Astrocyte of the hippocampus (primary cell): ENCODE data around the gene PPP1R15B.
"Not testable (repeated sequence)": the region's sequence is repeated elsewhere in the genome, so short reads cannot be mapped to it uniquely, and the experiment has no call there.

Source experiments
- DNase-seq: peaks from one replicate; pipeline ENCODE4 v3.0.0; 2011; ENCODE audit warnings: low read depth, low spot score

Gene PPP1R15B

DNA sequence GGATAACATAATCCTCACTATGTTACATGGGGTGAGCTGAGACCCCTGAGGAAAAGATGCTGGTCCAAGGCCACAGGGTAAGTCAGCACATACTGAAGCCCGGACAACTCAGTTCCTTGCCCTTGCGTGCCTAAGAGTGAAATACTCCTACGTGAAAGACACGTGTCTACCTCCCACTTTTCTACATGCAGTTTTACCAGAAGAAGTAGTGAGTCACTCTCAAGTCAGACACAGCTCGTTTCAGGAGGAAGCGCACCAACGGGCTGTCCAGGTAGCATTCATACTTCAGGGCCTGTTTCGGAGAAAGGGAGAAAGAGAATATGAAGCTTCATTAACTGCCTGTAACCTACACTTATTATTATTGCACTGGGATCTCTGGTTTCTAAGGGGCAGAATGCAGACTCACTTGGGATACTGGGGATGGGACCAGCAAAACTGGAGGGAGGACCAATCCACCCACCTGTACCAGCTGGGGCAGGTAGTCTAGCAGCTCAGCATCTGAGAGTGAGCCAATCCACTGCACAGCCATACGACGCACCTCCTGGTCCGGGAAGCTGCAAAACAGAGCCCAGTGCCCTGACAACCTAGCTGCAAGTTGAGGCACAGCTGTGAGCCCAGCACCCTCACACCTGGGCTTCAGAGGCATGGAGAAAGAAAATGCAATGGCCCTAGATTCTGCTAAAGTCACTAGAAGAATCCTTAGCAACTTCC is 32.4 kb upstream of the PPP1R15B start:
- no peak for DNase-seq

DNA sequence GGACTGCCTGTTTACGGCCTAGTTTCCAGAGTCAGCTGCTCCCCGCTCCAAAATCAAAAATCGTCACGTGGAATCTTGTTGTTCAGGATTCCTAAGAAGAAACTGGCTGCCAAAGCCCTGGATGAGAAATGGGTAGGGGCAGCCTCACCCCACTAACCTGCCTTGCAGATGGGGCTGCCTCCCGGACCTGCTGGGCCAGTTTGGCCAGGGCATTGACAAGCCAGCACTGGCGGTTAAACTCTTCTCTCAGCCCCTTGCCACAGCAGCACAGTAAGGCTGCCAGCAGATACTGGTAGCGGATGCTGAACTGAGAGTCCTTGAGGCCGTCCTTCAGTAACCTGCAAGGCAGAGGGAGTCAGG is 31.6 kb upstream of the PPP1R15B start:
- DNase-seq = no peak

DNA sequence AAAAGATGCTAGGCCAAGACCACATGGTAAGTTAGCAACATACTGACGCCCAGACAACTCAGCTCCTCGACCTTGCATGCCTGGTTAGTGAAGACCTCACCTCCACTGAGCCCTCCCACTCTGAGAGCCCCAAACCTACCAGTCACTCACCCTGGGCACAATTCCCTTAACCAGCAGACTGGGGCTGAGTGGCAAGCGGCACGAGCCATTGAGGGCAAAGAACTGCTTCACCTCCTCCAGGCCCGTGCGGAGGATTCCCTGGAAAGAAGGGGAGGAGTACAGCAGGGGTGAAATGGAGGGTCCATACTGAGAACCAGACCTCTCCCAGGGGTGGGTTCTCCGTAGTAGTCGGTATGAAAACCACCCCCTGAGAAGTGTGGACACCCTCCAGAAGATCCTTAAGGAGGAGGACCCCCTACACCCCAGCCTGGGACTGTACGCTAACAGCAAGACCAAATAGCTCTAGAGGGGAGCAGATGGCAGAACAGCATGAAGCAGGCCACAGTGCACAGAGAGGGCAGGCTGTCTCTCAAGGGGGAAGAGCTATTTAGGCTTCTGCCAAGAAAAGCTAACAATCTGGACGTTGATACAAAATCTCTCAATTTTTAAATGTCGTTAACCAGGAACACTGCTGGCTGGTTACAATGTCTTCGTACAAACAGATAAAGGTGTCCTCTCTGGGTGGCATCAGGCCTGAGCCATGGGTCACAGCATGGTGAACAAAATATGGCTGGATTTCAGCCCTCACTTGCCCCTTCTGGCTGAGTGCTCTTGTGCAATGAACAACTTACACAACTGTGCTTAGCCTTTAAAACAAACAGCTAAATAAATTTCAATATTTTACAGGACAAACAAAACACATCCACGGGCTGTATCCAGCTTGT is 31.0 kb upstream of the PPP1R15B start:
- no peak for DNase-seq

DNA sequence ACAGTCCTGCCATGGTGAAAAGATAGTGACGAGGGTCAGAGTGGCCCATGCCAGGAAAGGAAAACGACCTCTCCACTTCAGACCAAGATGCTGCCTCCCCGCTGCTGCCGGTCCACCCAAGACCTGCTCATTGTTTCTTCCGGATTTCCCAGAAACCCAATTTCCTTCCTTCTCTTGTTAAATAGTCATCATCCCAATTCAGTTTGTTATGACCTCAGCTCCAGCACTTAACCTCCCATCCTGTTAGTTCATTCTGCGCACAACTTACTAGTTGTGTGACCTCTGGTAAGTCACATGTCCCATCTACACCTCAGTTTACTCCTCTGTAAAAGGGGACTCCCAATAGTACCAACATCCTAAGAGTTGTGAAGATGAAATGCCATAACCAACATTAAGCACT is 29.9 kb upstream of the PPP1R15B start:
- DNase-seq = no peak

DNA sequence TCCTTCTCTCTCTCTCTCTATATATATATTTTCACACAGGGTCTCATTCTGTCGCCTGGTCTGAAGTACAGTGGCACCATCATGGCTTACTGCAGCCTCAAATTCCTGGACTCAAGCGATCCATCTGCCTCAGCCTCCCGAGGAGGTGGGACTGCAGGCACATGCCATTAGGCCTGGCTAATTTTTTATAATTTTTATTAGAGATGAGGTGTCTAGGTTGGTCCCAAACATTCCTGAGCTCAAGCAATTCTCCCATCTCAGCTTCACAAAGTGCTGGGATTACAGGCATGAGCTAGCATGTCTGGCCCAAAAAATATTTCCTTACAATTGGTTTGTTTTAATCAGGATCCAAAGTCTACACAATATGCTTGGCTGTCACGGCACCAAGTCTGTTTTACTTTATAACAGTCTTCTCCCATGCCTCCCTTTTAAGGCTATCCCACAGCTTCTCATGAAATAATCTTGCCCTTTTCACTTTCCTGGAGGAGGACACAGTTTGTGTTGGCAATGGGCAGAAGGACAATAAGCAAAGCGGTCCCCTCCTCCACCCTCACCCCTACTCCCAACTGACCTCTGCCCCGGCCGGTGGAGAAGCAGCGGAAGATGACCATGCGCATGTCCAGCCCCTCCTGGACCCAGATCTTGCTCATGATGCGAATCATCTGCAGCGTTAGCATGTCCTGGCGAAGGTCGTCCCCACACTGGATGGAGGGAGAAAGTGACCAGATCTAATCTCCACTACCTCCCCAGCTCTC is 28.2 kb upstream of the PPP1R15B start:
- DNase-seq = no peak

DNA sequence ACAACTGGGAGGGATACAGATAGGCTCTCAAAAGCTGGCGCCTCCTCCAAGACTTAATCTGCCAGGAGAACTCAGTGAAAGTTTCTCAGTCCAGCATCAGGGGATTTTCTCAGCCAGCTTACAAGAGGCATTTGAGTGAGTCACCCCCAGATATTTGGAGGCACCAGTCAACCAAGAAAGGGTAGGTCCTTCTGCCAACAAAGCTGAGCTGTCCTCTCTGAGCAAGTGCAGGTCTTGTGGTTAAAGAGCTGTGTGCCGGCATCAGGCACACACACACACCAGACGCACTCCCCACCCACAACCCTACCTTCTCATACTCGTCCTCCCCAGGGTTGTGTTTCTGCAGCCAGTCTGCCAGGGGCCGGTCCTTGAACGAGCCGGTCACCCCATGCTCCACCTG is 27.0 kb upstream of the PPP1R15B start:
- peak; percentile 97 for DNase-seq

DNA sequence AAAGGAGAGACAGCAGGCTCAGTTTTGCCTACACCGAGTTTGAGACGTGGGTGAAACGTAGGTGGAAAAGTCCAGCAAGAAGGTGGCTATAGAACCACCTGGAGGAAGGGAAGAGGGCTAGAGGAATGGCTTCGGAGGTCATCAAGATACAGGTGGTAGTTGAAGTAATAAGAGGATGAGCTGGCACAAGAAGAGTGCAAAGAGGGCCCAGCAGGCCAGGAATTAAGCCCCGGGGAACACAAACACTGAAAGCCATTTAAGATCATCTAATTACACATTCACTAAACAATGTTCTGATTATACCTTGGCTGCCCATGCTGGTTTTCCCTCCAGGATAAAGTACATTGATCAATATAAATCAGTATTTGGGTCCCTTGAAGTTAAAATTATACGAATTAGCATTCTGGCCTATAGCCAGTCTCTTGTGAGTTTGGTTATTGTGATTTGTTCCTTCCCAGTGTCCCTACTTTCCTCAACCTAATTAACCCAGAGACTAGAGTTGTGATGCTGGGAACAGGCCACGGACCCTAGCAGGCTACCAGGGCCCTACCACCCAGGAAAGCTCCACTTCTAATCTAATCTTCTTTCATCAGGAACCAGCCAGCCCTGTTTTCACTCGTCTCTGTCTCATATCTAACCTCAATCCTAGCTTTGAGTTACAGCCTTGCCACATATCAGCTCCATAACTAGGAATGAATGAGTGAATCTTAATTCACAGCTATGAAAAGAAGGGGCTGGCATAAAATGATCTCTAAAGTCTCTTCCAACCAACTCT is 26.4 kb upstream of the PPP1R15B start:
- no peak for DNase-seq

DNA sequence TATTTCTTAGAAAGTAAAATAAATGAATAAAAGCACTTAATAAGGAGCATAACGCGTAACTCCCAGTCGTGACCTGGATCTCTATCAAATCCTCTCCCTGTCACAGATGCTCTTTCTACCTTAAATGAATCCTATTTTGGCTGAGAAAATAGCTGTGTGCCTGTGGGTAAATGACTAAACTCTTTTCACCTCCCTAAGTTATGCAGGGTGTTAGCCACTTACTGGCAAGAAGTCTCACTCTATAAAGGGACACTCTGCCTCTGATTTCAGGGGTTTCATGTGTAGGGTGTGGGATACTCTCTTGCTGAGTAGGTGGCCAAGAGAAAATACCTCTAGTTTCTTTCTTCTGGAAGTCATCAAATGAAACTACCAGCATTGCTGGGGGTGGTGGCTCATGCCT is 24.3 kb upstream of the PPP1R15B start:
- no peak for DNase-seq

DNA sequence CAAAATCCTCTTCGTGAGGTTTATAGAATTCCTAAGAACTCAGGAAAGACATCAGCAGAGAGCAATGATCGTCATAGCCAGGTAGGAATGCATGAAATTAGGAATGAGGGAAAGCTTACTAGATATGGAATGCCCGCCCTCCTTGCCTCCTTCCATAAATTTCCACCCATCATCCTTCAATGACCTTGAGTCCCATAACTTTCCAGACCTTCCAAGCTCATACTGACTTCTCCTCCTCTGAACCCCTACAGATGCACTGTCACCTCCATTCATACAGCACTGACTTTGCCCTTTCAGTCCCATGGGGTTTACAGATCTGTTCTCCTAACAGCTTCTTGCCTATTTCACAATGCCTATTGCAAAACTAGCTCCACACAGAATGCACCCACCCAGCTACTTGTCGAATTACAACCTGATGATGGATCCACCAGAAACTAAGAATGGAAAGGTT is 23.8 kb upstream of the PPP1R15B start:
- DNase-seq = no peak

DNA sequence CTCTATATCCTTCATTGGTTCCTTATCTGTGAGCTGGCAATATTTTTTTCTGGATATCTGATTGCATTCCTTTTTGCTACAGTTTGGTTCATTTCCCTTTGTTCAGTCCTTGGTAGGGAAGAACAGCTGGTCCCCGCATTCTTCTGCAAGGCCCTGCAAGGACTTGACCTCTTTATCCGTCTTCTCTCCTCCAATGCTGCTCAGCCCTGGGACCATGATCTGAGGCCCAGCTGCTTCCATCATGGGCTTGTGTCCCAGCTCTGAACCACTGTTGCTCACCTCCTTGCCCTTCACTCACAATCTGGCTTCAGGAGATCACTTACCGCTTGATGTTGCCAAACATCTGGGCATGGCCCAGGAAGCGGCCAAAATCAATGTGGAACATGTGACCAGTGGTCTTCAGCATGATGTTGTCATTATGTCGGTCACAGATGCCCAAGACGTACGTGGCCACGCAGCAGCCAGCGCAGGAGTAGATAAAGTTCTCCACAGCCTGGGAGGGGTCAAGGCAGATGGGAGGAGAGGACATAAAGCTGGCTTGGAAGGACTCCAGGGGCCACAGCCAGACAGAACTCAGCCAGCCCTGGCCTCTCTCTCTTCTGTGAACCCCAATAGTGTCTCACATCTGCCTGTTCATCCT is 22.6 kb upstream of the PPP1R15B start:
- DNase-seq = no peak

DNA sequence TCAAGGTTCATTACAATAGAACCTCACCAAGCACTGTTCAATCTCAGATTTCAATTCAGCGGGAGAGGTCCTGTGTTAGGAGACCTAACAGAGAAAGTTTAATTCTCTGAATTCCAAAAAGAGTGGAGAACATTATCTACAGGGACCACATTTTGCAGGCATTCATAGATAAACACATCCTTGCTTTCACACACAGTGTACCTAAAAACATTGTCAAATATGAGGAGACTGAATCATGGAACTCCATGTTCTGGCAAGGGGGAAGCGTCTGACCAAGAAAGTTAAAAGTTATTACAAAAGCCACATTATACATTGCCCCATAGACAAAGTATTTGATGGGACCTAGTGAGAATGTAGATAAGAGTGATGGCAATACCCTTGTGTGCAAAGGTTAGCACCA is 21.1 kb upstream of the PPP1R15B start:
- no peak for DNase-seq

DNA sequence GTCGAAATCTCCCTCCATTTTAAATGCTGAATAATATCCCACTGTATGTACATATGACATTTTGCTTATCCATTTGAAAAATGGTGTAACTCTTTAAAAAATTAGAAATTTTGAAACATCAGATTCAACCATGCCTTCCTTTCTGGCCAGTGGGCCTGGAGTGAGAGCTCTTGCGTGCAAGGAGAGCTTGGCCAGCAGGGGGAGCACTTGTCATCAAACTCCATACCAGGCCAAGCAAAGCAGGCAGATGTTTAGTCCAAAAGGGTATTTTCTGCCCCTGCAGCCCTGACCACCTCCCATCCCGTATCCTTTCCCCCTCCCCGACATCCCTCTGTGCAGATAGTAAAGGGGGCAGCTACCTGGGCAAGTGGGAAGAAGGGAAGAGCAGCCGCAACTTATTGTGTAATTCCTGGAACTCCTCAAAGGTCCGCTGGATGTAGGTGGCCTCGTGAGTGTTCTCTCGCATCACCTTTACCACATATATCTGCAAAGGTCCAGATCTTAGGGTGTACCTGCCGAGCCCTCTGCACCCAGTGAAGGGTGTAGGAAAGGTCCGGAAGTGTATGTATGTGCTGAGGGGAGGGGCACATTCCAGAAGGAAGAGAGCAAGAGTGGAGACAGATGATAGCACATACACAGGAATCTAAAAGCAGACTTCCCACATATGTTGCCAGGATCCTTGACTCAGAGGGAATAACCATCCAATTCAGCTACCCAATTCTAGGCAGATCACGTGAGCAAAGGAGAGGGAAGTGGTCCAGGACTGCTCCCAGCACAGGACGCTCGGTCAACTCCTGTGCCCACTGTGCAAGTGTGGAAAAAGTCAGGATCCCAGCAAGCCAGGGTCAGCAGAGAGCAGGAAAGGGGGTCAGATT is 19.9 kb upstream of the PPP1R15B start:
- peak; percentile 87 for DNase-seq

DNA sequence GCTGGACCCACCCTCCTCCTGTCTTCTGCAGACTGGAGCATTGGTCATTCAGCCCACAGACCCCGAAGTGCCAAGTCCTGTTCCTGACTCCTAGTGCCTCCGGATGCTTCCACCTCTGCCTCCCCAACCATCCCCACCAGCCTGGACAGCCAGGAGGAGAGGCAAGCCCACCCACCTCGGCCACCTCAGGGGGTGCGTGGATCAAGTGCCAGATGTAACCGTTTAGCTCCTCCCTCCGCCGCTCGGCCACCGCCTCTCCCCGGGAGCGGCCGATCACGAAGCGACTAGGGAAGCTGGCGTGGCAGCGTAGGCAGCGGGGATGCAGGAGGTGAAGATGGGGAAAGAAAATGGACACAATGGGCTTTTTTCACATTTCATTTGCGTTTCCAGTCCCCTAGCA is 18.1 kb upstream of the PPP1R15B start:
- DNase-seq = no peak

DNA sequence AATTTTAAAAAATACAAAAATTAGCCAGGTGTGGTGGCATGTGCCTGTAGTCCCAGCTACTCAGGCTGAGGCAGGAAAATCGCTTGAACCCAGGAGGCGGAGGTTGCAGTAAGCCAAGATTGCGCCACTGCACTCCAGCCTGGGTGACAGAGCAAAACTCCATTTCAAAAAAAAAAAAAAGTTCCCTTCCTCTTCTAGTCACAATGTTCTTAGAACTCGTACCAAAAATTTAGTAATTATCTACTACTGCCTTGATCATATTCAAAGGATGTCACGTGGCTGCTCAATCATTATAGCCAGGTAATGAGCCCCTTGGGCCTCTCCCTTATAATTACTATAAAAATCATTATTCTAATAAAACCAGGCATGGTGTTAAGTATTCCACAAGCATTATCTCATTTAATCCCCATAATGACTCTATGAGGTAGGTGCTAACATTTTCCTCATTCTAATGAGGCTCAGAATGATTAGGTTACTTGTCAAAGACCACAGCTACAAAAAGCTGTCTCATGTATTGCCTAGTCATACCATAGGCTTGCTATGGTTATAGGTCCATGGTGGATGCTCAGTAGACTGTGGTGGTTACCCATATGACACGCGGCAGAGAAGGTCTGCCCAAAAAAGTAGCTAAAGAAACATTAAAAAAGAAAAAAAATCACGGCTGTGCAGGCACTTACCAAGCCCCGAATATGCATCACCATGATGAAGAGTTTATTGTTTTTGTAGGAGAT is 15.5 kb upstream of the PPP1R15B start:
- no peak for DNase-seq

DNA sequence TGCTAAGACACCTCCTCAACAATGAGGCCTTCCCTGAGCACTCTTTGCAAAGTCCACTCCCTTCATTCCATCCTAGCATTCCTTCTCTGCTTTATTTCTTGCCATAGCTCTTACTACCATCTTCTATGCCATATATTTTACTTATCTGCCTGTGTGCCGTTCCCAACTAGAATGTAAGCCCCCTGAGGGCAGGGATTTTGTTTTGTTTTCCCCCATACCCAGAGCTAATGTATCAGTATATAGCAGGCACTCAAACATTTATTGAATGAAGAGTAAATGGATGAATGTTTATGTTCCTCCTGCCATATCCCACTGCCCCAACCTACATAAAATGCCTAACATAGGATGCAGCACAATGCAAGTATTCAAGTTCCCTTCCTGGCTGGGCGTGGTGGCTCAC is 14.9 kb upstream of the PPP1R15B start:
- no peak for DNase-seq

DNA sequence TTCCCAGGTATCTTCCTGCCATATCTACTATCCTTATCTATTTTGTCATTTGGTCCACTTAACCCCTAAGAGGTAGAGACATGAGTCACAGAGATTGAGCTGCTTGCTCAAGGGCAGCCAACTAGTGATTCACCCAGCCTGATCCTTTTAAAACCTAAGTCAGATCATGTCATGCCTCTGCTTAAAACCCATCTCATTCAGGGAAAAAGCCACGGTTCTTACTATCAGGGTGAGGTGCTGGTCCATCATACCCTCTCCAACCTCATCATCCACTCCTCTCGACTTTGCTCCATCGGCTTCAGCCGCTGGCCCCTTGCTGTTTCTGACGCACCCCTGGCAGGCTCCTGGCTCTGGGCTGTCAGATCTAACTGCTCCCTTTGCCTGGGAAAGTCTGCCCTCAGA is 14.4 kb upstream of the PPP1R15B start:
- DNase-seq = peak; percentile 45

DNA sequence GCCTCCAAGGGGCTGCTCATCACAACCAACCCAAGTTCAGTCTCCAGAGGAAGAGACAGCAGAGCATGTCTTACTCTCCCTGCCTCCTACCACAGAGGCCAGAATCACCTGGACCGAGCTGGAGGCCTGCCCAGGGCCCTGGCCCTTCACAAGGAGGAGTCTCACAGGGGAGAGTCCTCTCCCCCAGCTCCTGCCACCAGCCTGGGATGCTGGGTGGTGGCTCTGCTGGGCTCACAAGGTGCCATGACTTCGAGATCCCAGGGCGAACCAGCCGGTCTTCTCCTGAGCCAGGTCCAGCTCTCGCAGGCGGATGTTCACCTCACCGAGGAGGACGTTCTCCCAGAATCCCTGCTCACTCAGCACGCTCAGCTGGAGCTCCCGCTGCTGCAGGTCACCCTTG is 13.0 kb upstream of the PPP1R15B start:
- no peak for DNase-seq

DNA sequence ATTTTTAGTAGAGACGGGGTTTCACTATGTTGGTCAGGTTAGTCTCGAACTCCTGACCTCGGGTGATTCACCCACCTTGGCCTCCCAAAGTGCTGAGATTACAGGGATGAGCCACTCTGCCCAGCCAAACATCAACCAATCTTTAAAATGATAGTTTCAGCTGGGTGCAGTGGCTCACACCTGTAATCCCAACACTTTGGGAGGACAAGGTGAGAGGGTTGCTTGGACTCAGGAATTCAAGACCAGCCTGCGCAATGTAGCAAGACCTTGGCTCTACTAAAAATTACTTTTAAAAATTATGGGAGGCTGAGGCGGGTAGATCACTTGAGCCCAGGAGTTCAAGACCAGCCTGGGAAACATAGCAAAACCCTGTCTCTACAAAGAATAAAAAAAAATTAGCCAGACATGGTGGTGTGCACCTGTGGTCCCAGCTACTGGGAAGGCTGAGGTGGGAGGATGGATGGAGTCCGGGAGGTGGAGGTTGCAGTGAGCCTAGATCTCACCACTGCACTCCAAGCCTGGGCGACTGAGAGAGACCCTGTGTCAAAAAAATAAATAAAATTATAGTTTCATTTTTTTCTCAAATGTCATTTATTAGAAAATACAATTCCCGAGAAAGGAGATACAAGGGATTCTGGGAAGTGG is 10.6 kb upstream of the PPP1R15B start:
- not testable (repeated sequence) for DNase-seq

DNA sequence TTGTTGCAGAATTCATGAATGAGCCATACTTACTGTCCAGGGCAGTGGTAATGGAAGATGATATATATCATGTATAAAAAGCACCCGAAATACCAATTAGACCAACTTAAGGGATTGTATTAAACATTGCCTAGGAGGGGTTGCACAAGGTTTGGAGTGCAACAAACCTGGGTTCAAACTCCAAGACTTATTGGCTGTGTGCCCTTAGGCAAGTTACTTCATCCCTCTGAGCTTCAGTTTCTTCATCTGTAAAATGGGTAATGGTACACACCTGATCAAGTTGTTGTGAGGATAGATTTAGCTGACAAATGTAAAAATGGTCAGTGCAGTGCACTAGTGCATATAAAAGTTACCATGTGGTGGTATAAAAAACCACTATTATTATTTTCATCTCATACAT is 9.8 kb upstream of the PPP1R15B start:
- DNase-seq = no peak
